HG03575 (cell line): ENCODE measurements around the gene FTSJ3.
"Not testable (repeated sequence)": the region's sequence is repeated elsewhere in the genome, so short reads cannot be mapped to it uniquely, and the experiment has no call there.

Source experiments
- ATAC-seq: cut with Tn5 transposase; IDR thresholded peaks from one replicate; pipeline ENCODE4 v1.9.1; 2021; ENCODE audit not compliant: unreplicated experiment, insufficient number of reproducible peaks, low FRiP score; ENCODE audit errors: extremely low read depth

The FTSJ3 gene

GRCh38 chr17:63845509-63845908 lies 18.0 kb upstream of the FTSJ3 start:
- ATAC-seq: no peak

GRCh38 chr17:63843910-63844677 lies 16.6 kb upstream of the FTSJ3 start:
- no peak for ATAC-seq

- ATAC-seq: not testable (repeated sequence)
Measured at GRCh38 chr17:63843387-63843888, 16.0 kb upstream of the FTSJ3 start.

- peak; percentile 34 for ATAC-seq
Measured at GRCh38 chr17:63842540-63843386, 15.3 kb upstream of the FTSJ3 start, which contains the start of gene SMARCD2. Gene SMARCD2 (minus strand): TSS chr17:63842685. CDS start chr17:63842674, 11 bp downstream.

- ATAC-seq: no peak
Measured at GRCh38 chr17:63842173-63842539, 14.7 kb upstream of the FTSJ3 start.

- ATAC-seq: no peak
Measured at GRCh38 chr17:63841350-63842172, 14.1 kb upstream of the FTSJ3 start.

GRCh38 chr17:63840591-63841349 lies 13.3 kb upstream of the FTSJ3 start:
- ATAC-seq: no peak

GRCh38 chr17:63838631-63839171 lies 11.2 kb upstream of the FTSJ3 start:
- ATAC-seq: no peak

GRCh38 chr17:63837962-63838600 lies 10.6 kb upstream of the FTSJ3 start:
- no peak for ATAC-seq

GRCh38 chr17:63837480-63837879 lies 10.0 kb upstream of the FTSJ3 start:
- ATAC-seq: no peak

GRCh38 chr17:63836811-63837210 lies 9.3 kb upstream of the FTSJ3 start:
- no peak for ATAC-seq

- no peak for ATAC-seq
Measured at GRCh38 chr17:63835167-63835720, 7.8 kb upstream of the FTSJ3 start.

- ATAC-seq: no peak
Measured at GRCh38 chr17:63834431-63835166, 7.1 kb upstream of the FTSJ3 start.

GRCh38 chr17:63833741-63834373 lies 6.4 kb upstream of the FTSJ3 start:
- no peak for ATAC-seq

- no peak for ATAC-seq
Measured at GRCh38 chr17:63833026-63833740, 5.7 kb upstream of the FTSJ3 start.

GRCh38 chr17:63832455-63832854 lies 5.0 kb upstream of the FTSJ3 start:
- no peak for ATAC-seq
